Activated CD8-positive, alpha-beta memory T cell treated with anti-CD3 and anti-CD28 coated beads, Interleukin-2, amount 10 ng/mL, durations not matched to agents 7 days and 5 days (primary cell): Measurements from ENCODE around the gene POLD4. TPM values are rescaled to one million over a fixed set of nuclear protein-coding genes. Genes with fewer than 3 reads are reported as not detected.

ENCODE experiments used
- ATAC-seq: fragments of 150-1000 bp; cut with Tn5 transposase; one replicate; pipeline ENCODE4 v1.10.0; 2021; ENCODE audit warnings: moderate library complexity
- CTCF ChIA-PET: fragments of 350-600 bp; sonication (Branson Sonifier 250); formaldehyde crosslinking; loops from one replicate; lab custom pipeline; 2021; ENCODE audit warnings: antibody characterized with exemption; lab: Charles Lee
- DNase-seq: peaks from one replicate; pipeline ENCODE4 v3.0.0-alpha.2; 2020
- H3K27ac Mint-ChIP-seq: one replicate; pipeline ENCODE4 v1.8.0; 2021; ENCODE audit warnings: mild to moderate bottlenecking, mixed read lengths
- H3K27me3 Mint-ChIP-seq: one replicate; pipeline ENCODE4 v1.8.0; 2021; ENCODE audit warnings: mixed read lengths
- H3K36me3 Mint-ChIP-seq: one replicate; pipeline ENCODE4 v1.8.0; 2021; ENCODE audit warnings: mild to moderate bottlenecking, mixed read lengths
- H3K4me1 Mint-ChIP-seq: one replicate; pipeline ENCODE4 v1.8.0; 2021; ENCODE audit warnings: mixed read lengths
- H3K4me3 Mint-ChIP-seq: one replicate; pipeline ENCODE4 v1.8.0; 2021; ENCODE audit warnings: mild to moderate bottlenecking, moderate library complexity, mixed read lengths
- H3K9me3 Mint-ChIP-seq: one replicate; pipeline ENCODE4 v1.8.0; 2022; ENCODE audit warnings: low read depth, mixed read lengths
- total RNA-seq, 2 experiments: library from RNA; stranded (reverse); gene quantifications; one replicate each; pipeline ENCODE4 v1.2.3, GENCODE V29; 2021

POLD4 gene
- total RNA-seq, 2 experiments from 2014 or later, result 36.5 to 49.6 TPM

DNA sequence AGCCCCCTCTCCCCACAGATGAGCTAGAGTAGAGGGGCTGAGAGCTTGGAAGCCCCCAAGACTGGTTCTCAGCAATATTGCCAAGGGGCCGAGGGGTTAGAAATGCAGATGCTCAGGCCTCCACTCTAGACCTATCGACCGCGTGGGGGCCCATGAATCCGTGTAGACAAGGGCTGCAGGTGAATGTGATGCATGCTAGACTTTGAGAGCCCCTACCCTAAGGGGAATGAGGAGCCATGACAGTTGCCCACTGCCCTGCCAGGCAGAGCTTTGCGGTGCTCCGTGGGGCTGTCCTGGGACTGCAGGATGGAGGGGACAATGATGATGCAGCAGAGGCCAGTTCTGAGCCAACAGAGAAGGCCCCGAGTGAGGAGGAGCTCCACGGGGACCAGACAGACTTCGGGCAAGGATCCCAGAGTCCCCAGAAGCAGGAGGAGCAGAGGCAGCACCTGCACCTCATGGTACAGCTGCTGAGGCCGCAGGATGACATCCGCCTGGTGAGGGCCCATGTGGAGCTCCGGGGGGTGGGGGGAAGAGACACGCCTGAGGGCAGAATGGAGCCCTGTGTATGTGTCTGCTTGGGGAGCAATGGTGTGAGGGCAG lies 48.7 kb downstream of the POLD4 start:
- Mint-ChIP-seq H3K36me3 (peaks cover 8% of the 10 kb centered on the region), H3K27me3 (no peaks in the 10 kb centered on the region), H3K9me3 (no peaks in the 10 kb centered on the region), H3K27ac (no peak overlapping the region), H3K4me3 (peak overlapping the region; percentile 69), H3K4me1 (peaks cover 11% of the 10 kb centered on the region)
- CTCF ChIA-PET, result interaction anchor here (0.8 to 4.4 kb wide), 4 partner anchors 11 to 78 kb away, joined by 3 to 29 read pairs (median 4); no protein-coding TSS in a partner anchor
- no peak for DNase-seq
- no peak for ATAC-seq

DNA sequence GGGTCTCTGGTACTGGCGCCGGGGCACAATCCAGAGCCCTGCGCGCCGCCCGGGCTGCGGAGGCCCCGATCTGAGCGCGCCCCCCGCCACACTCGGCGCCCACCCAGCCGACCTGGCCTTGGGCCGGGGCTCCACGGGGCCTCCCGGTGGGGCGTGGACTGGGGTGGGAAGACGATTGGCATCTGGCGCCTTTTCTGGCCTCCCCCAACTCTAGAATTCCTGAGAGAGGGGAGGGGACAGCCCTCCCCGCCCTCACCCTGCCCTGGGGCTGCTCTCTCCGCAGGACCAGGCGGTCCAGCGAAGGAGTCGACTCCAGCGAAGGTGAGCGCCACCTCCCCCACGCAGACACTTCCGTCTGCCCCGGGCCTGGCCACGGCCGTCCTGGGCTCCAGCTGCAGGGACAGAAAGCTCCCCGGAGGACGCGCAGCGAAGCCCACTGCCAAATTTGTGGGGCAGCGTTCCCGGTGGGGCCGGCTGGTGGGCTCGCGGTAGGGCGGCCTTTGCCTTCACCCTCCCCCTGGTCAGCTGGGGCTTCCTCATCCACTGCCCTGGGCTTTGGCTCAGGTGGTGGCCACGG lies 49.4 kb downstream of the POLD4 start:
- H3K4me3 Mint-ChIP-seq, result peak overlapping the region; percentile 69
- peak; percentile 34 for ATAC-seq
- no peaks in the 10 kb centered on the region for H3K27me3 Mint-ChIP-seq
- CTCF ChIA-PET, result interaction anchor here (1.0 to 4.4 kb wide), 8 partner anchors 10 to 50 kb away, joined by 3 to 29 read pairs (median 10); partner anchors contain the start of gene ANKRD13D
- no peaks in the 10 kb centered on the region for H3K9me3 Mint-ChIP-seq
- H3K27ac Mint-ChIP-seq, result no peak overlapping the region
- H3K36me3 Mint-ChIP-seq, result peaks cover 10% of the 10 kb centered on the region
- H3K4me1 Mint-ChIP-seq, result peaks cover 11% of the 10 kb centered on the region
- DNase-seq, result no peak

GRCh38 chr11:67303132-67303834 lies 50.1 kb downstream of the POLD4 start, which contains the start of gene SSH3:
TSS of gene SSH3 (plus strand) at chr11:67303530. CDS start at chr11:67303626, 96 bp downstream.
- H3K9me3 Mint-ChIP-seq, result no peaks in the 10 kb centered on the region
- peak within 1 kb of the TSS; percentile 24 for H3K27ac Mint-ChIP-seq
- DNase-seq (peak; percentile 67), ATAC-seq (peak; percentile 92)
- H3K4me3 Mint-ChIP-seq, result peak within 1 kb of the TSS; percentile 69
- H3K27me3 Mint-ChIP-seq, result no peaks in the 10 kb centered on the region
- peaks cover 15% of the 10 kb centered on the region for H3K36me3 Mint-ChIP-seq
- CTCF ChIA-PET, result interaction anchor here (0.7 to 4.4 kb wide), 9 partner anchors 10 to 43 kb away, joined by 3 to 29 read pairs (median 9); partner anchors contain the start of gene ANKRD13D
- peaks cover 12% of the 10 kb centered on the region for H3K4me1 Mint-ChIP-seq

DNA sequence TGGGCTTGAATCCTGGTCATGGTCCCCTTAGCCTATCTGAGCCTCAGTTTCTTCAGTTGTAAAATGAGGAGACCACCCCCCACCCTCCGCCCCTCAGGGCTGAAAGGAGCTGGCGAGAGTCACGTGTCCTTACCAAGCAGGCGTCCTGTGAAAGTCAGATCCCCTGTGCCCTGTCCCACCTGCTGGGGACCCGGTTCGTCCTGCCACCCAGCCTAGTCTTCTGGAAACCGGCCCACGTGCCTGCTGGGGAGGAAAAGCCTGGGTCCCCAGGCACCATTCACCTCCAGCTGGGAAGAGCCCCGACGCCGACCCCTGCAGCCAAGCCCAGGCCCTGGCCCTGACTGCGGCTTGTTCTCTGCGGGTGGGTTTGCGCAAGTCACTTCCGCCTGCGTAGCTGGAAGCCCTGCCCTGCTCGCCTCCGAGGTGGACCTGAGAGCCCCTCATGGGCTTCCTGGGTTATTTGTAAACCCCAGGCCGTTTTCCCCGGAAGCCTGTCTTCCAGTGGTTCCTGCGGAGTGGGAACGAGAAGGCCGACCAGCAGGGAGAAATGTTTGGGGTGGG lies 50.7 kb downstream of the POLD4 start:
- CTCF ChIA-PET, result interaction anchor here (0.7 to 4.4 kb wide), 9 partner anchors 9 to 43 kb away, joined by 3 to 29 read pairs (median 9); partner anchors contain the start of gene ANKRD13D
- H3K9me3 Mint-ChIP-seq, result no peaks in the 10 kb centered on the region
- peaks cover 13% of the 10 kb centered on the region for H3K4me1 Mint-ChIP-seq
- peak; percentile 2 for ATAC-seq
- H3K27me3 Mint-ChIP-seq, result no peaks in the 10 kb centered on the region
- peaks cover 21% of the 10 kb centered on the region for H3K36me3 Mint-ChIP-seq
- H3K27ac Mint-ChIP-seq, result peak overlapping the region; percentile 24
- no peak for DNase-seq
- H3K4me3 Mint-ChIP-seq, result peak overlapping the region; percentile 41

DNA sequence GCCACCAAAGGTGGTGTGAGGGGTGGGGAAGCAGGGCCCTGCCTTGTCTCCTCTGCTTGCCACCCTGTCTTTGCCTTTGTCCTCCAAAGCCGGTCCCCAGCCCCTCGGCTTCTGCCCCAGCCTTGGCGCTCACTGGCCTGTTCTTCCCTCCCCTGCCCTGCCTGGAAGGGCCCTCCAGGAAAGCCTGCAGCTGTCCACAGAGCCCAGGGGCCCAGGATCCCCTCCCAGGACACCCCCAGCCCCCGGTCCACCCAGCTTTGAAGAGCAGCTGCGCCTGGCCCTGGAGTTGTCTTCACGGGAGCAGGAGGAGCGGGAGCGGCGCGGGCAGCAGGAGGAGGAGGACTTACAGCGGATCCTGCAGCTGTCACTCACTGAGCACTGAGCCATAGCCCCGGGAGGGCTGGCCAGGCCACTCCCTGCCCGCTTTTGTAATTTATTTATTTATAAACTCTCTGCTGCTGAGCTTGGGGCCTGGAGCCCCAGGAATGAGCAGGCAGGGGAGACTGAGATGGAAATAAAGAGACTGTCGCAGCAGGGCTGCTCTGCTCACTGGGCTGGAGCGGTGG lies 51.3 kb downstream of the POLD4 start:
- DNase-seq, result no peak
- H3K27ac Mint-ChIP-seq, result no peak overlapping the region
- CTCF ChIA-PET, result interaction anchor here (1.2 to 4.4 kb wide), 6 partner anchors 8 to 44 kb away, joined by 3 to 29 read pairs (median 10); partner anchors contain the start of gene ANKRD13D

DNA sequence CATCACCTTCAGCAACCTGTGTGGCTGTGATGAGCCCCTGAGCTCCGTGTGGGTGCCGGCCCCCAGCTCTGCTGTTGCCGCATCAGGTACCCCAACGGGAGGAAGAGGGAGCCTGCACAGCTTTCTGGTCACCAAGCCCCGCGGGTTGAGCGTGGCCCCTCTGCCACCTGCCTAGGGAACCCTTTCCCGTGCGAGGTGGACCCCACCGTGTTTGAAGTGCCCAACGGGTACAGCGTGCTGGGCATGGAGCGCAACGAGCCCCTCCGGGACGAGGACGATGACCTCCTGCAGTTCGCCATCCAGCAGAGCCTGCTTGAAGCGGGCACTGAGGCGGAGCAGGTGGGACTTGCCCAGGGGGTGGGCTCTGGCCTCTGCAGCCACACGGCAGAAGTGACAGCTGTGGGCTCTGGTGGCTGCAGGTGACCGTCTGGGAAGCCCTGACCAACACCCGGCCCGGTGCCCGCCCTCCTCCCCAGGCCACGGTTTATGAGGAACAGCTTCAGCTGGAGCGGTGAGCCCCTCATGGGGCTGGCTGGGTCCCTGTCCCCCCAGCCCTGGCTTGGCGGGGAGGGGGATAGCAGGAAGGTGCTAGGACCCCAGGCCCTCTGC lies 51.9 kb downstream of the POLD4 start:
- ATAC-seq, result no peak
- Mint-ChIP-seq H3K27me3 (no peaks in the 10 kb centered on the region), H3K27ac (no peak overlapping the region), H3K9me3 (peaks cover 4% of the 10 kb centered on the region), H3K36me3 (peaks cover 29% of the 10 kb centered on the region), H3K4me1 (peaks cover 13% of the 10 kb centered on the region), H3K4me3 (no peak overlapping the region)
- DNase-seq, result no peak
- CTCF ChIA-PET, result interaction anchor here (0.9 to 4.4 kb wide), 5 partner anchors 8 to 39 kb away, joined by 3 to 29 read pairs (median 10); partner anchors contain the start of gene ANKRD13D

More for the DNA sequence above, 51.3 kb downstream of the POLD4 start:
- Mint-ChIP-seq H3K9me3 (peaks cover under 1% of the 10 kb centered on the region), H3K27me3 (no peaks in the 10 kb centered on the region), H3K36me3 (peaks cover 23% of the 10 kb centered on the region), H3K4me1 (peaks cover 13% of the 10 kb centered on the region), H3K4me3 (no peak overlapping the region)
- no peak for ATAC-seq

Other genes starting within 250 kb of the POLD4 start
- gene KDM2A, start 234.3 kb downstream of the POLD4 start, total RNA-seq, result 100 to 1,000 TPM in 1 of 2 experiments, 10 to 100 TPM in 1; 93.6 to 116 TPM
- 100 to 1,000 TPM; 366 to 402 TPM for gene GRK2, start 87.1 kb downstream of the POLD4 start, total RNA-seq
- 100 to 1,000 TPM; 148 to 172 TPM for gene ANKRD13D, start 64.2 kb downstream of the POLD4 start, total RNA-seq
- 10 to 100 TPM; 10.7 to 26.4 TPM for gene SSH3, start 50.0 kb downstream of the POLD4 start, total RNA-seq
- 1 to 10 TPM in 1 of 2 experiments, under 1 TPM in 1; 0.76 to 1.9 TPM for gene CLCF1, start 20.1 kb upstream of the POLD4 start, total RNA-seq
- 10 to 100 TPM; 49.6 to 80.5 TPM for gene RAD9A, start 38.4 kb upstream of the POLD4 start, total RNA-seq
- gene PPP1CA, start 48.3 kb upstream of the POLD4 start, total RNA-seq, result 100 to 1,000 TPM; 309 to 360 TPM
- 100 to 1,000 TPM; 278 to 312 TPM for gene TBC1D10C, start 50.5 kb upstream of the POLD4 start, total RNA-seq
- 1 to 10 TPM; 1.3 TPM for gene CARNS1, start 62.1 kb upstream of the POLD4 start, total RNA-seq
- gene RPS6KB2, start 74.9 kb upstream of the POLD4 start, total RNA-seq, result 10 to 100 TPM; 63.3 to 65.0 TPM
- 100 to 1,000 TPM; 390 to 424 TPM for gene PTPRCAP, start 84.1 kb upstream of the POLD4 start, total RNA-seq
- 10 to 100 TPM; 61.0 to 62.6 TPM for gene CORO1B, start 89.9 kb upstream of the POLD4 start, total RNA-seq
- gene GPR152, start 99.2 kb upstream of the POLD4 start, total RNA-seq, result not detected
- 1 to 10 TPM in 1 of 2 experiments, under 1 TPM in 1; 0.96 to 3.4 TPM for gene CABP4, start 101.8 kb upstream of the POLD4 start, total RNA-seq
- 10 to 100 TPM; 32.8 to 41.9 TPM for gene TMEM134, start 115.7 kb upstream of the POLD4 start, total RNA-seq
- 100 to 1,000 TPM; 168 to 178 TPM for gene AIP, start 129.5 kb upstream of the POLD4 start, total RNA-seq
- 100 to 1,000 TPM; 124 to 133 TPM for gene PITPNM1, start 151.8 kb upstream of the POLD4 start, total RNA-seq
- 100 to 1,000 TPM in 1 of 2 experiments, 10 to 100 TPM in 1; 95.2 to 104 TPM for gene CDK2AP2, start 154.6 kb upstream of the POLD4 start, total RNA-seq
- gene CABP2, start 169.9 kb upstream of the POLD4 start, total RNA-seq, result not detected
- gene GSTP1, start 230.3 kb upstream of the POLD4 start, total RNA-seq, result 100 to 1,000 TPM; 339 to 406 TPM